ENCODE data around the gene BABAM2.

DNA sequence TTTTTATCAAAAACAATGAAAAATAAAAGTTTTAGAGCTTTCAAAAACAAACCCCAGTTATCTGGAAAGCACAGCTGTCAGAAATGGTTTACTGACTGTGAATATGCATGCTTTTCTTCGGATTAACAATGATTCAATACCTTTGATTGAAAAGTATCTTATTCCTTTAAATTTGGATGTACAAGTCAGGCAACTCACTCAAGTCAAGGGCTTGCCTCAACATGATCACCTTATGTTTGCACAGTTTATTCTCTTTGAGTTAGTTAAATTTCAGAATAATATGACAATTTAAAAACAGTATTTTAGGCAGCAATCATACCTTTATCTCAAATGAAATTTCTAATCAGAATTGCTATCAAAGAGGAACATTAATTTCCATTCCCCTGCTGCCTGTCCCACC, 393.3 kb downstream of the BABAM2 start:
- TF ChIP-seq, protein P1, sequence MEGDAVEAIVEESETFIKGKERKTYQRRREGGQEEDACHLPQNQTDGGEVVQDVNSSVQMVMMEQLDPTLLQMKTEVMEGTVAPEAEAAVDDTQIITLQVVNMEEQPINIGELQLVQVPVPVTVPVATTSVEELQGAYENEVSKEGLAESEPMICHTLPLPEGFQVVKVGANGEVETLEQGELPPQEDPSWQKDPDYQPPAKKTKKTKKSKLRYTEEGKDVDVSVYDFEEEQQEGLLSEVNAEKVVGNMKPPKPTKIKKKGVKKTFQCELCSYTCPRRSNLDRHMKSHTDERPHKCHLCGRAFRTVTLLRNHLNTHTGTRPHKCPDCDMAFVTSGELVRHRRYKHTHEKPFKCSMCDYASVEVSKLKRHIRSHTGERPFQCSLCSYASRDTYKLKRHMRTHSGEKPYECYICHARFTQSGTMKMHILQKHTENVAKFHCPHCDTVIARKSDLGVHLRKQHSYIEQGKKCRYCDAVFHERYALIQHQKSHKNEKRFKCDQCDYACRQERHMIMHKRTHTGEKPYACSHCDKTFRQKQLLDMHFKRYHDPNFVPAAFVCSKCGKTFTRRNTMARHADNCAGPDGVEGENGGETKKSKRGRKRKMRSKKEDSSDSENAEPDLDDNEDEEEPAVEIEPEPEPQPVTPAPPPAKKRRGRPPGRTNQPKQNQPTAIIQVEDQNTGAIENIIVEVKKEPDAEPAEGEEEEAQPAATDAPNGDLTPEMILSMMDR (IDR thresholded peaks at IDR 0.05; ENCODE audit: low read length): no peak
- no peak for TF ChIP-seq EZH2 (optimal IDR thresholded peaks at IDR 0.05; ENCODE audit: low read depth, low read length)
